HepG2 (cell line): ENCODE measurements around the gene IFNK. TPM values are rescaled to one million over a fixed set of nuclear protein-coding genes. Genes with fewer than 3 reads are reported as not detected.

Experiments
- ATAC-seq: fragments of 200-7000 bp; cut with Tn5 transposase; 3 replicates; pipeline ENCODE4 v1.9.1; 2020; ENCODE audit warnings: mild to moderate bottlenecking, moderate library complexity
- BruUV-seq: library from RNA; stranded (reverse); fragments of 400-500 nt; replicated peaks from 2 replicates; lab custom pipeline; 2021; lab: Mats Ljungman, UMichigan
- CTCF ChIA-PET: fragments of 300-600 bp; formaldehyde crosslinking; extraction: SDS; loops from one replicate; lab custom pipeline; 2021; ENCODE audit warnings: low total read pairs, inconsistent platforms, low intra/inter-chr PET ratio; lab: Yijun Ruan, JAX
- POLR2A ChIA-PET: fragments of 350-600 bp; sonication (Branson Sonifier 250); formaldehyde crosslinking; loops from one replicate; lab custom pipeline; 2020; ENCODE audit warnings: antibody characterized with exemption, inconsistent platforms; lab: Yijun Ruan, JAX
- DNase-seq: peaks from one replicate; pipeline ENCODE4 v3.0.0-alpha.2; 2015; ENCODE audit warnings: low spot score
- FAIRE-seq: peaks from 3 replicates; lab custom pipeline; 2011; peaks lifted over from hg19 to GRCh38; lab: Jason Lieb, UNC
- H2AFZ ChIP-seq: one replicate; pipeline ENCODE4 v1.6.1; 2011; ENCODE audit warnings: low read length, inconsistent platforms
- H3K27ac ChIP-seq: fragments of 300-600 bp; 3 replicates; pipeline ENCODE4 v1.8.0; 2011; ENCODE audit warnings: mixed run types, mild to moderate bottlenecking, mixed read lengths, low read length, inconsistent platforms; ENCODE audit not compliant: insufficient read depth; ENCODE audit errors: extremely low read length
- H3K27me3 ChIP-seq, 2 experiments: fragments of 200-600 bp in 1 of 2; 2 replicates in 1 of 2; 3 replicates in 1 of 2; pipeline versions ENCODE4 v1.6.0 to v1.8.0; 2011; ENCODE audit warnings: low read length in 2 of 2, mild to moderate bottlenecking in 2 of 2, moderate library complexity in 2 of 2, inconsistent platforms in 1 of 2; ENCODE audit not compliant: insufficient read depth in 2 of 2, control insufficient read depth in 1 of 2
- H3K36me3 ChIP-seq, 2 experiments: fragments of 200-600 bp in 1 of 2; replicated peaks in 1 of 2; 2 replicates in 1 of 2; 3 replicates in 1 of 2; pipeline versions ENCODE4 v1.5.1 to v1.8.0; 2011; ENCODE audit warnings: low read length in 2 of 2, inconsistent platforms in 1 of 2; ENCODE audit not compliant: insufficient read depth in 2 of 2, control insufficient read depth in 1 of 2
- H3K4me1 ChIP-seq: 2 replicates; pipeline ENCODE4 v1.5.1; 2012; ENCODE audit warnings: low read length, inconsistent platforms; ENCODE audit not compliant: insufficient read depth
- H3K4me2 ChIP-seq: 2 replicates; pipeline ENCODE4 v1.6.0; 2011; ENCODE audit warnings: low read depth, low read length, inconsistent platforms
- H3K4me3 ChIP-seq, 3 experiments: fragments of 200-600 bp in 1 of 3; sonication (generic), shearing (Covaris generic) in 1 of 3; replicated peaks in 1 of 3; 2 replicates each; pipeline ENCODE4 v1.5.1; 2011 to 2016; ENCODE audit warnings: low read length in 3 of 3, inconsistent platforms in 2 of 3, low read depth in 2 of 3, mild to moderate bottlenecking in 2 of 3, control low read depth in 1 of 3, mixed read lengths in 1 of 3; ENCODE audit not compliant: insufficient read depth in 1 of 3
- H3K79me2 ChIP-seq: one replicate; pipeline ENCODE4 v1.6.1; 2011; ENCODE audit warnings: low read length, inconsistent platforms; ENCODE audit not compliant: insufficient read depth
- H3K9ac ChIP-seq: 2 replicates; pipeline ENCODE4 v1.6.0; 2011; ENCODE audit warnings: mild to moderate bottlenecking, low read depth, low read length, inconsistent platforms; ENCODE audit not compliant: insufficient read depth
- H3K9me3 ChIP-seq: 2 replicates; pipeline ENCODE4 v1.5.1; 2012; ENCODE audit warnings: mild to moderate bottlenecking, low read length
- H4K20me1 ChIP-seq: 2 replicates; pipeline ENCODE4 v1.6.0; 2011; ENCODE audit warnings: inconsistent platforms, mild to moderate bottlenecking, low read length, moderate library complexity; ENCODE audit not compliant: insufficient read depth
- AHDC1 ChIP-seq: sonication (generic); formaldehyde crosslinking; IDR thresholded peaks from 2 replicates; pipeline ENCODE4 v1.5.1; 2020; ENCODE audit warnings: mild to moderate bottlenecking, missing genetic modification reagents, borderline replicate concordance
- ATF3 ChIP-seq: sonication (generic); formaldehyde crosslinking; IDR thresholded peaks from 2 replicates; pipeline ENCODE4 v1.4.0; 2020; ENCODE audit warnings: missing genetic modification reagents
- DMAP1 ChIP-seq: IDR thresholded peaks from 2 replicates; pipeline ENCODE4 v1.6.1; 2016
- EP300 ChIP-seq, 3 experiments: sonication (generic) in 1 of 3; formaldehyde crosslinking in 1 of 3; IDR thresholded peaks; 2 replicates each; pipeline versions ENCODE4 v1.5.1 to v1.6.1; 2011 to 2020; ENCODE audit warnings: low read depth in 2 of 3, low read length in 2 of 3, borderline replicate concordance in 1 of 3, improper control_type of control experiment in 1 of 3, mild to moderate bottlenecking in 1 of 3, missing genetic modification reagents in 1 of 3, moderate library complexity in 1 of 3
- GPN1 ChIP-seq: sonication (generic); formaldehyde crosslinking; IDR thresholded peaks from 2 replicates; pipeline ENCODE4 v1.5.1; 2020; ENCODE audit warnings: missing genetic modification reagents, borderline replicate concordance
- HDAC2 ChIP-seq: sonication (generic); formaldehyde crosslinking; IDR thresholded peaks from 2 replicates; pipeline ENCODE4 v1.4.0; 2020; ENCODE audit warnings: missing genetic modification reagents
- HMG20A ChIP-seq: IDR thresholded peaks from 2 replicates; pipeline ENCODE4 v1.6.1; 2016; ENCODE audit warnings: borderline replicate concordance
- MEIS1 ChIP-seq: sonication (generic); formaldehyde crosslinking; IDR thresholded peaks from 2 replicates; pipeline ENCODE4 v1.9.0; 2021; ENCODE audit warnings: mild to moderate bottlenecking, missing genetic modification reagents, moderate library complexity, borderline replicate concordance
- MIXL1 ChIP-seq: IDR thresholded peaks from 2 replicates; pipeline ENCODE4 v1.6.1; 2016
- MXD3 ChIP-seq: IDR thresholded peaks from 2 replicates; pipeline ENCODE4 v1.6.1; 2016; ENCODE audit warnings: mild to moderate bottlenecking, missing biosample characterization, missing genetic modification reagents
- NFATC3 ChIP-seq: sonication (generic); formaldehyde crosslinking; IDR thresholded peaks from 2 replicates; pipeline ENCODE4 v1.5.1; 2020; ENCODE audit warnings: mild to moderate bottlenecking, missing genetic modification reagents
- PBX3 ChIP-seq: sonication (generic); formaldehyde crosslinking; IDR thresholded peaks from 2 replicates; pipeline ENCODE4 v1.8.1; 2023; ENCODE audit warnings: missing genetic modification reagents, inconsistent platforms, borderline replicate concordance
- RBM22 ChIP-seq: fragments of 200-400 bp; formaldehyde crosslinking; optimal IDR thresholded peaks from 2 replicates; pipeline ENCODE3; 2017; ENCODE audit warnings: mild to moderate bottlenecking, low read length, moderate library complexity
- SNAI1 ChIP-seq: sonication (generic); formaldehyde crosslinking; IDR thresholded peaks from 2 replicates; pipeline ENCODE4 v1.5.0; 2020; ENCODE audit warnings: mild to moderate bottlenecking, missing genetic modification reagents, borderline replicate concordance
- ZNF282 ChIP-seq: fragments of 450-650 bp; IDR thresholded peaks from 2 replicates; pipeline ENCODE4 v1.6.1; 2018; ENCODE audit not compliant: partially characterized antibody
- ZNF33A ChIP-seq: sonication (generic); formaldehyde crosslinking; IDR thresholded peaks from 2 replicates; pipeline ENCODE4 v1.5.1; 2020; ENCODE audit warnings: missing genetic modification reagents, mild to moderate bottlenecking, moderate library complexity, borderline replicate concordance
- ZNF460 ChIP-seq: sonication (generic); formaldehyde crosslinking; IDR thresholded peaks from 2 replicates; pipeline ENCODE4 v1.5.1; 2020; ENCODE audit warnings: missing genetic modification reagents, mild to moderate bottlenecking, borderline replicate concordance
- ZNF530 ChIP-seq: sonication (generic); formaldehyde crosslinking; IDR thresholded peaks from 2 replicates; pipeline ENCODE4 v1.5.0; 2020; ENCODE audit warnings: low read depth, mild to moderate bottlenecking, missing genetic modification reagents
- WGBS: methylation state at CpG from one replicate; pipeline ENCODE4 v1.1.6; 2017; ENCODE audit warnings: low lambda C conversion rate; 5-methylcytosine and 5-hydroxymethylcytosine counted together
- in situ Hi-C: cut with HindIII; loops from 2 replicates; pipeline ENCODE4 v1.10.0; 2017; ENCODE audit warnings: low pct_unique_long_range_greater_than_20kb; ENCODE audit not compliant: extremely low pct_ligation_motif_present
- intact Hi-C: fragments of 100-400 bp; cut with micrococcal nuclease; formaldehyde crosslinking; loops from one replicate; pipeline ENCODE4 v1.10.0; 2022; ENCODE audit not compliant: unreplicated experiment
- polyA plus RNA-seq, 8 experiments: library from polyadenylated mRNA; depleted of rRNA in 3 of 8; stranded (reverse) in 7 of 8; unstranded in 1 of 8; fragments of >200 nt; fragmentation: Illumina TruSeq in 4 of 8; extraction: Trizol in 4 of 8; gene quantifications; 2 replicates each; pipeline versions ENCODE4 v1.2.1 to v1.2.3, GENCODE V29; 2011 to 2016; ENCODE audit warnings: low read depth in 4 of 8, missing spikeins in 1 of 8, mixed read lengths in 1 of 8; ENCODE audit not compliant: insufficient read depth in 1 of 8
- total RNA-seq, 5 experiments: library from RNA; depleted of rRNA; stranded (reverse); fragments of >200 nt; fragmentation: Illumina TruSeq; extraction: Trizol; gene quantifications; 2 replicates each; pipeline ENCODE4 v1.2.3, GENCODE V29; 2016; ENCODE audit warnings: low read depth in 1 of 5

The IFNK gene
- total and polyA plus RNA-seq, 2 of the 13 experiments (the other 11 are each of a cell fraction or from before 2014, with no cell fraction given): not detected

GRCh38 chr9:27566118-27566517 is 42.0 kb downstream of the IFNK start:
- intact Hi-C loops (no loop called here), in situ Hi-C loops (no loop called here)
- CTCF ChIA-PET: no interaction called here
- H3K79me2 ChIP-seq: no peaks in the 10 kb centered on the region
- H4K20me1 ChIP-seq: no peaks in the 10 kb centered on the region
- FAIRE-seq (no peak), ATAC-seq (peak; percentile 88), DNase-seq (peak; percentile 81)
- no TSS peak for BruUV-seq
- H3K9ac ChIP-seq: no peak overlapping the region
- H3K9me3 ChIP-seq: no peaks in the 10 kb centered on the region
- H2AFZ ChIP-seq: no peak overlapping the region
- POLR2A ChIA-PET: no interaction called here
- no peaks in the 10 kb centered on the region for H3K27me3 ChIP-seq
- H3K4me3 ChIP-seq: no peak overlapping the region
- 0 out of 5 replicates have a peak, but pooled peaks cover 0 to 4% of the 10 kb centered on the region in 2 experiments for H3K36me3 ChIP-seq
- peaks cover 51% of the 10 kb centered on the region for H3K4me1 ChIP-seq
- peak overlapping the region; percentile 54 for H3K27ac ChIP-seq
- peak overlapping the region; percentile 13; the same call in 1 of the 2 replicates for H3K4me2 ChIP-seq
- WGBS: 14% methylated on average over 1 of the region's 1 CpG
- TF ChIP-seq ATF3 (CRISPR knock-in tag): no peak
- no peak for TF ChIP-seq MXD3 (CRISPR knock-in tag)
- peak; percentile 77; the same call in 1 of the 2 replicates for TF ChIP-seq AHDC1
- TF ChIP-seq DMAP1 (CRISPR knock-in tag): no peak
- TF ChIP-seq SNAI1 (CRISPR knock-in tag): no peak
- no peak for TF ChIP-seq GPN1 (CRISPR knock-in tag)
- TF ChIP-seq ZNF460 (CRISPR knock-in tag): no peak
- TF ChIP-seq EP300 (IDR thresholded peaks at IDR 0.05; ENCODE audit: low read depth in 2 of 2, low read length in 2 of 2): peak in 1 of 2 experiments; percentile 80; a peak in 2 of 4 replicates
- no peak for TF ChIP-seq EP300 (CRISPR knock-in tag; IDR thresholded peaks at IDR 0.05; ENCODE audit: borderline replicate concordance)
- no peak for TF ChIP-seq MEIS1 (CRISPR knock-in tag)
- no peak for TF ChIP-seq PBX3 (CRISPR knock-in tag)
- no peak for TF ChIP-seq ZNF282
- 0 out of 2 replicates have a peak, but pooled peaks have one; percentile 23 for TF ChIP-seq MIXL1 (CRISPR knock-in tag)
- TF ChIP-seq HDAC2 (CRISPR knock-in tag): no peak
- TF ChIP-seq NFATC3 (CRISPR knock-in tag): no peak
- TF ChIP-seq HMG20A (CRISPR knock-in tag): peak; percentile 77
- TF ChIP-seq RBM22: no peak
- TF ChIP-seq ZNF33A (CRISPR knock-in tag): no peak
- no peak for TF ChIP-seq ZNF530
